C4-2B (cell line): ENCODE results near the gene NRN1L.
A peak's percentile ranks its signal among the peaks of the same experiment; 100 is the strongest.

Experiments used
- H3K27ac ChIP-seq: fragments of 450-650 bp; 2 replicates; pipeline ENCODE4 v1.5.1; 2017
- ZFX ChIP-seq: fragments of 450-650 bp; IDR thresholded peaks from 2 replicates; pipeline ENCODE4 v1.6.1; 2017
- TF ChIP-seq, protein P1 (sequence below): fragments of 450-650 bp; conservative IDR thresholded peaks from 2 replicates; pipeline ENCODE4 v1.5.1; 2017; ENCODE audit warnings: mild to moderate bottlenecking

Gene NRN1L

GRCh38 chr16:67872131-67872630 lies 12.5 kb upstream of the NRN1L start:
- TF ChIP-seq, protein P1, sequence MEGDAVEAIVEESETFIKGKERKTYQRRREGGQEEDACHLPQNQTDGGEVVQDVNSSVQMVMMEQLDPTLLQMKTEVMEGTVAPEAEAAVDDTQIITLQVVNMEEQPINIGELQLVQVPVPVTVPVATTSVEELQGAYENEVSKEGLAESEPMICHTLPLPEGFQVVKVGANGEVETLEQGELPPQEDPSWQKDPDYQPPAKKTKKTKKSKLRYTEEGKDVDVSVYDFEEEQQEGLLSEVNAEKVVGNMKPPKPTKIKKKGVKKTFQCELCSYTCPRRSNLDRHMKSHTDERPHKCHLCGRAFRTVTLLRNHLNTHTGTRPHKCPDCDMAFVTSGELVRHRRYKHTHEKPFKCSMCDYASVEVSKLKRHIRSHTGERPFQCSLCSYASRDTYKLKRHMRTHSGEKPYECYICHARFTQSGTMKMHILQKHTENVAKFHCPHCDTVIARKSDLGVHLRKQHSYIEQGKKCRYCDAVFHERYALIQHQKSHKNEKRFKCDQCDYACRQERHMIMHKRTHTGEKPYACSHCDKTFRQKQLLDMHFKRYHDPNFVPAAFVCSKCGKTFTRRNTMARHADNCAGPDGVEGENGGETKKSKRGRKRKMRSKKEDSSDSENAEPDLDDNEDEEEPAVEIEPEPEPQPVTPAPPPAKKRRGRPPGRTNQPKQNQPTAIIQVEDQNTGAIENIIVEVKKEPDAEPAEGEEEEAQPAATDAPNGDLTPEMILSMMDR: no peak
- no peak for TF ChIP-seq ZFX
- peak overlapping the region; percentile 89 for H3K27ac ChIP-seq

DNA sequence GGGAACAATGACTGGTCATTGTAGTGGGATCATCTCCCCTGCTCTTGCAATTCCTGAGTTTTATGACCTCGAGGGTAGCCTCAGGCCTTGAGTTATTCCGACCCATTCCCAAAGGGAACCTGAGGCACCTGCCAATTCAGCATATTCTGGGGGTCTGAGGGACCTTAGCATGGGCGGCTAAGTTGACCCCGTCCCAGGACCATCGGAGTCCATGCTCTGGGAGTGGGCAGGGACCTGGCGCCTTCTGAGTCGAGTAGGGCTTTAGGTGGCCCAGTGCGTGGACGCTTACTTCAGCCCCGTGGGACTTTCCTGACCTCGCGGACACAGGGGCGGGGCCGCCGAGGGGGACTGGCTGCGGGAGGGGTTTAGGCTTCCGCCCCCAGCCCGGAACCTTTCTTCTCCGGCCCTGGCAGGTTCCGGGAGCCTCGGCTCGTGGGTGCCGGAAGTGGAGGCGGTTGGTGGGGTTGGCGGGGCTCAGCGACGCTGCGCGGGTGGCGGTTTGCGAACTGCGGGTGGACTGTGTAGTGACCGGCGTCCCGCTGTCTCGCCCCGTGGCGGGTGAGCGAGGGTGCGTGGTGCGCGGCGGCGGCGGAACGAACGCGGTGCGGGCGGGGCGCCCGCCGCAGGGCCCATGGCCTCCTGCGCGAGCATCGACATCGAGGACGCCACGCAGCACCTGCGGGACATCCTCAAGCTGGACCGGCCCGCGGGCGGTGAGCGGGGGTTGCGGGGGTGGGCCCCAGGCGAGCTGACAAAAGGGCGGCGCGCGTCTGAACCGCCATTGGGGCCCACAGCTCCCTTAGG lies 11.9 kb upstream of the NRN1L start, which contains the start of gene EDC4:
TSS of gene EDC4 (plus strand) at position 422 of the 804 bp plus-strand sequence. CDS start at position 632, 210 bp downstream.
- H3K27ac ChIP-seq: peak within 1 kb of the TSS; percentile 89
- peak; percentile 78 for TF ChIP-seq ZFX
- TF ChIP-seq, protein P1: no peak

DNA sequence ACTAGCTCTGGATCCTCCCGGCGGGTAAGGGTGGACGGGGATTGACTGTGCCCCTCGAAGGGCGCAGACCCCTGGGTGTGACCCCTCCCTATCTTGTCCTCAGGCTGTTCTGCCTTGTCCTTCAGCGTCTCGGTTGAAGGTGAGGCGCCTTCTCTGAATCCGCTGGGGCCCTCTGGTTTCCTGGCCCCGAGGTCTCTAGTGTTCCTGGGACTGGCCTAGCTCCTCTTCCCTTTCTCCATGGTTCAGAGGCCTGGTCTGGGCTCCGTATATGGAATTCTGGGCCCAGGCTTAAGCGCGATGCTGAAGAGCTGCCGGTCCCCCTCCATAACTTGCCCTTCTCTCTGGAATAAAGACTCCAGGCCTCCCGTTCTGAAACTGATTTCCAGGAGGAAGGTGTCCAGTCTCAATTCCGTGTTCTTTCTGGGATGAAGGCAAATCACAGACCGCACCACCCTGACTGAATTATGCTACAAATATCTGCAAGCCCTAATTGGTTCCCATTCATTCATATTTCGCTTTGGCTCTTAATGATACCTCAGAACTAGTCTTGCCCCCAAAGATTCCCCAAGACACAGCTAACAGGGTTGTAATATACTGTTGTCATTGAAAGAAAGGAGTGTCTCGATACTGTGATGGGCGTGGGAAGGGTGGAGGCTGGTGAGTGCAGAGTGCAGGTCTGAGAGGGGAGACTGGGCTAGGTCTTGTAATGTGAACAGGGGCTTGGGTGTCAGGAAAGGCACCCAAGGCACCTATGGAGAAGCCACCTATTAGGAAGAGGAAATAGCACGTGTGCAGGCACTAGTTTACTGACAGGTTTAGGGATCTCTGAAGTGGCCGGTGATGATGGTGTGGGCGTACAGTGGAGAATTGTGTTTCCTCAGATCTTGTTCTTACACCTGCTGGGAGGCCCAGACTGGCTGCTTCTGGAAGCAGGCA lies 11.0 kb upstream of the NRN1L start:
- H3K27ac ChIP-seq: peak overlapping the region; percentile 89
- TF ChIP-seq ZFX: peak; percentile 48; the same call in 1 of the 2 replicates
- TF ChIP-seq, protein P1: no peak

GRCh38 chr16:67874372-67874771 lies 10.3 kb upstream of the NRN1L start:
- TF ChIP-seq, protein P1: no peak
- TF ChIP-seq ZFX: no peak
- H3K27ac ChIP-seq: peak overlapping the region; percentile 89; the same call in 1 of the 2 replicates

DNA sequence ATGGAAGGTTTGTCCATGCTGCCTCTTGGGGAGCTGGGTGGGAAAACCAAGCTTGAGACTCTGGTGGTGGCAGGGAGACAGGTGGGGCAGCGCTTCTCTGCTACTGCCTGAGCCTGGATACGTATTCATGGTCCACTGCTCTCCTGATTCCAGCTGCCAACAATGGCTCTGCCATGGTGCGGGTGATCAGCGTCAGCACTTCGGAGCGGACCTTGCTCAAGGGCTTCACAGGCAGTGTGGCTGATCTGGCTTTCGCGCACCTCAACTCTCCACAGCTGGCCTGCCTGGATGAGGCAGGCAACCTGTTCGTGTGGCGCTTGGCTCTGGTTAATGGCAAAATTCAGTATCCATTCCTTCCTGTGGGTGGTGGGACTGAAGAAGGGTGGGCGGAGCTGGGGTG lies 7.6 kb upstream of the NRN1L start:
- H3K27ac ChIP-seq: no peak overlapping the region
- TF ChIP-seq, protein P1: no peak
- TF ChIP-seq ZFX: no peak

DNA sequence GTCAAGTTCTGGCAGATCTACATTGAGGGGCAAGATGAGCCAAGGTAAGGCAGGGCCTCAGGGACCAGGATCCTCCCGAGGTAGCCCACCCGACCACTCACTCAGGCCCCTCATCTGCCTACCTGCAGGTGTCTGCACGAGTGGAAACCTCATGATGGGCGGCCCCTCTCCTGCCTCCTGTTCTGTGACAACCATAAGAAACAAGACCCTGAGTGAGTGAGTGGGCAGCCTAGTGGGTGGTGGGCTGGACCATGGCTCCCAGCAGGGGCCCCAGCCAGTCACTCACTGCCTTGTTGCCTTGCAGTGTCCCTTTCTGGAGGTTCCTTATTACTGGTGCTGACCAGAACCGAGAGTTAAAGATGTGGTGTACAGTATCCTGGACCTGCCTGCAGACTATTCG lies 6.5 kb upstream of the NRN1L start:
- no peak for TF ChIP-seq ZFX
- TF ChIP-seq, protein P1: no peak
- no peak overlapping the region for H3K27ac ChIP-seq
